LNCaP clone FGC (cell line): ENCODE data around the gene ATP8A2.
"Not testable (repeated sequence)": the region's sequence is repeated elsewhere in the genome, so short reads cannot be mapped to it uniquely, and the experiment has no call there.

ENCODE experiments used
- DNase-seq: peaks from one replicate; pipeline ENCODE4 v3.0.0-alpha.2; 2011; ENCODE audit warnings: low read depth
- H3K4me3 ChIP-seq: 2 replicates; pipeline ENCODE4 v1.5.1; 2011; ENCODE audit warnings: mild to moderate bottlenecking, low read depth, low read length, control low read depth
- TF ChIP-seq, protein P1 (sequence below): IDR thresholded peaks from 2 replicates; pipeline ENCODE4 v1.5.1; 2012; ENCODE audit warnings: mild to moderate bottlenecking; ENCODE audit not compliant: control insufficient read depth, insufficient read depth; ENCODE audit errors: extremely low read depth

ATP8A2 gene

DNA sequence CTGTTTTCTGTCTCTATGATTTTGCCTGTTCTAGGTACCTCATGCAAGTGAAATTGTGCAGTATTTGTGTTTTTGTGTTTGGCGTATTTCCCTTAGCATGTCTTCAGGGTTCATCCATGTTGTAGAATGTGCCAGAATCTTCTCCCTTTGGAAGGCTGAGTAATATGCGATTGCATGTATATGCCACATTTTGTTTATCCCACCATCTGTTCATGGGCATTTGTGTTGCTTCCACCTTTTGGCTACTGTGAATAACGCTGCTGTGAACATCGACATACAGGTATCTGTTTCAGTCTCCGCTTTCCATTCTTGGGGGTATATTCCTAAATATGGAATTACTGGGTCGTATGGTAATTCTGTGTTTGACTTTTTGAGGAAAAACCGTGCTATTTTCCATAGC, 190.0 kb downstream of the ATP8A2 start:
- TF ChIP-seq, protein P1, sequence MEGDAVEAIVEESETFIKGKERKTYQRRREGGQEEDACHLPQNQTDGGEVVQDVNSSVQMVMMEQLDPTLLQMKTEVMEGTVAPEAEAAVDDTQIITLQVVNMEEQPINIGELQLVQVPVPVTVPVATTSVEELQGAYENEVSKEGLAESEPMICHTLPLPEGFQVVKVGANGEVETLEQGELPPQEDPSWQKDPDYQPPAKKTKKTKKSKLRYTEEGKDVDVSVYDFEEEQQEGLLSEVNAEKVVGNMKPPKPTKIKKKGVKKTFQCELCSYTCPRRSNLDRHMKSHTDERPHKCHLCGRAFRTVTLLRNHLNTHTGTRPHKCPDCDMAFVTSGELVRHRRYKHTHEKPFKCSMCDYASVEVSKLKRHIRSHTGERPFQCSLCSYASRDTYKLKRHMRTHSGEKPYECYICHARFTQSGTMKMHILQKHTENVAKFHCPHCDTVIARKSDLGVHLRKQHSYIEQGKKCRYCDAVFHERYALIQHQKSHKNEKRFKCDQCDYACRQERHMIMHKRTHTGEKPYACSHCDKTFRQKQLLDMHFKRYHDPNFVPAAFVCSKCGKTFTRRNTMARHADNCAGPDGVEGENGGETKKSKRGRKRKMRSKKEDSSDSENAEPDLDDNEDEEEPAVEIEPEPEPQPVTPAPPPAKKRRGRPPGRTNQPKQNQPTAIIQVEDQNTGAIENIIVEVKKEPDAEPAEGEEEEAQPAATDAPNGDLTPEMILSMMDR: no peak
- no peak for DNase-seq

DNA sequence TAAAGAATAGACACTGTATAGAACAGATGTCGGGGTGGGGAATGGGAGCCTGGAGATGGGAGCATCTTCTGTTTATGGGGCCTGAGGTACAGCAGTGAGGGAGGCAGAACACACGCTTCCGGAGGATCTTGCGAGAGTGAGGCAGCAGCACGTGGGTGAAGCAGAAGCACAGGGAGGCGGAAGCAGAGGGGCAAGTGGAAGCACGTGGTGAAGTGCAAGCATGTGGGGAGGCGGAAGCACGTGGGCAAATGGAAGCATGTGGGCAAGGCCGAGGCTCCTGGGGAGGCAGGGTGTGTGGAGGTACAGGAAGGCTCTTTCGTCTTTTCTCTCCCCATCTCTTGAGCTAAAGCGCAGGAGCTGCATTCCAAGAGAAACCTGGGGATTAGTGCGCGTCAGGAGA, 198.4 kb downstream of the ATP8A2 start:
- no peak for DNase-seq
- TF ChIP-seq, protein P1: no peak
- H3K4me3 ChIP-seq: no peak overlapping the region

More for the DNA sequence above, 190.0 kb downstream of the ATP8A2 start:
- H3K4me3 ChIP-seq: no peak overlapping the region

DNA sequence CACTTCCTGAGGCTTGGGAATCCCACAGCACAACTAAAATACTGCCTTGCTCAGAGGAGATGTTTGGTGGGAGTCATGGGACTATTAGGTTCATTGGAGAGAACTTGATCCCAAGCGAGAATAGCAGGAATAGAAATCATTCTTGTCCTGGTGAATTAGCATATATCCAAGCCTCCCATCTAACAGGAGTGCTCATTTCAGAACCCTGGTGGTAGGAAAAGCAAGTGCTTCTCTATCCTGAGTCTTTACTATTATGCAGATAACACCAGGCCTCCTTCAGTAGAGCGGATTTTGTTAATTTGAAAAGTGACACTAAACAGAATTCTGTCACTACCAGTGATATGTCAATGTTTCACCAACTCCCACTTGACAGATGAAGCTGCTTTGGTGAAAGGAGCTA, 199.5 kb downstream of the ATP8A2 start:
- TF ChIP-seq, protein P1: no peak
- DNase-seq: no peak
- H3K4me3 ChIP-seq: no peak overlapping the region

- not testable (repeated sequence) for DNase-seq, H3K4me3 ChIP-seq
Measured at GRCh38 chr13:25572171-25572570, 200.4 kb downstream of the ATP8A2 start.

GRCh38 chr13:25574437-25575411, 202.9 kb downstream of the ATP8A2 start:
- TF ChIP-seq, protein P1: peak; percentile 90
- H3K4me3 ChIP-seq: no peak overlapping the region
- peak; percentile 71 for DNase-seq

GRCh38 chr13:25575562-25575961, 203.8 kb downstream of the ATP8A2 start:
- TF ChIP-seq, protein P1: no peak
- DNase-seq: peak; percentile 32

DNA sequence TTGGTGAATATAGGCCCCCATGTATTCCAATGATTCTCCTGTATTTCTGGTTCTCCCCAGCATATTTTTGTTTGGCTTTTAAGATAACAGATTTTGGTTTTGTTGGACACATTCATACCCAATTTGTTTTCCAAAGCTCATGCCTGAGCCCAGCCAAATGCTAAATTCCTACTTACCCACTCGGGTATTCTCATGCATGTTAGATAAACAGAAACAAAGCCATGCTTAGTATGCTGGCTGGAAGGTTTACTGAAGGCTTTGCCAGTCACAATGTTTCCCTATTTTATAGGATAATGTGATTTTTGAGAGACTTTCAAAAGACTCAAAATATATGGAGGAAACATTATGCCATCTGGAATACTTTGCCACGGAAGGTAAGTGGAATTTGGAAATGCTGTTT, 206.8 kb downstream of the ATP8A2 start:
- TF ChIP-seq, protein P1: no peak
- no peak for DNase-seq
- no peak overlapping the region for H3K4me3 ChIP-seq

More at GRCh38 chr13:25575562-25575961, 203.8 kb downstream of the ATP8A2 start:
- H3K4me3 ChIP-seq: no peak overlapping the region
